Brain microvascular endothelial cell (primary cell): ENCODE measurements around the gene PARS2.
"Not testable (repeated sequence)": the region's sequence is repeated elsewhere in the genome, so short reads cannot be mapped to it uniquely, and the experiment has no call there.

Experiments used
- DNase-seq: peaks from one replicate; pipeline ENCODE4 v3.0.0-alpha.2; 2020
- H3K27ac ChIP-seq: fragments of 250-450 bp; sonication (Bioruptor Pico); 2 replicates; pipeline ENCODE4 v1.5.1; 2020; ENCODE audit warnings: mild to moderate bottlenecking, moderate library complexity
- H3K27me3 ChIP-seq: fragments of 250-450 bp; sonication (Bioruptor Pico); replicated peaks from 2 replicates; pipeline ENCODE4 v1.5.1; 2020; ENCODE audit warnings: mild to moderate bottlenecking
- H3K36me3 ChIP-seq: fragments of 250-450 bp; sonication (Bioruptor Pico); replicated peaks from 2 replicates; pipeline ENCODE4 v1.5.1; 2020; ENCODE audit warnings: mild to moderate bottlenecking
- H3K4me3 ChIP-seq: 2 replicates; pipeline ENCODE4 v1.5.1; 2011; ENCODE audit warnings: low read depth, mild to moderate bottlenecking, control low read depth, low read length, moderate library complexity
- in situ Hi-C: cut with HindIII; loops from 2 replicates; pipeline ENCODE4 v1.10.0; 2017; ENCODE audit warnings: low sequenced_read_pairs, low pct_ligation_motif_present
- TF ChIP-seq, protein P1 (sequence below): IDR thresholded peaks from 2 replicates; pipeline ENCODE4 v1.5.1; 2011; ENCODE audit warnings: low read depth, mild to moderate bottlenecking, moderate library complexity, low read length, control low read depth, inconsistent platforms; ENCODE audit errors: missing control alignments

Gene PARS2

DNA sequence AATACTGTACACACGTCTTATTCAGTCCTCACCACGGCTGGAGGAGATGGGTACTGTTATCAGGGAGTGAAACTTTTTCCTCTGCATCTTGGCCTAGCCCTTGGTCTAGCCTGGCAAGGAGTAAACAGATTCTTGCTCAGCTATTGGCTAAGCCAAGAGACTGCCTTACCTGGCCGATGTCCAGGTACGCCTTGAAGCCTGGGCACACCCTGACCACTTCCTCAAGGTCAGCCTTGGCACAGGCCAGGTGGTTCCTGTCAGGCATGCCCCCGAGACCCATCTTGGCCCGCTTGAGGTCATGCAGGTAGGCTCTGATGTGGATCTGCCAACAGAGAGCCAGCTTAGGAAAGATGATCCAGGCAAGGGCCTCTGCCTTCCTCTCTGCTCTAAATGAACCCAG lies 17.8 kb upstream of the PARS2 start:
- peaks cover 19% of the 10 kb centered on the region for H3K27me3 ChIP-seq
- no peak overlapping the region for H3K27ac ChIP-seq
- DNase-seq = no peak
- H3K4me3 ChIP-seq = no peak overlapping the region
- in situ Hi-C loops = no loop called here
- H3K36me3 ChIP-seq = no peaks in the 10 kb centered on the region
- TF ChIP-seq, protein P1, sequence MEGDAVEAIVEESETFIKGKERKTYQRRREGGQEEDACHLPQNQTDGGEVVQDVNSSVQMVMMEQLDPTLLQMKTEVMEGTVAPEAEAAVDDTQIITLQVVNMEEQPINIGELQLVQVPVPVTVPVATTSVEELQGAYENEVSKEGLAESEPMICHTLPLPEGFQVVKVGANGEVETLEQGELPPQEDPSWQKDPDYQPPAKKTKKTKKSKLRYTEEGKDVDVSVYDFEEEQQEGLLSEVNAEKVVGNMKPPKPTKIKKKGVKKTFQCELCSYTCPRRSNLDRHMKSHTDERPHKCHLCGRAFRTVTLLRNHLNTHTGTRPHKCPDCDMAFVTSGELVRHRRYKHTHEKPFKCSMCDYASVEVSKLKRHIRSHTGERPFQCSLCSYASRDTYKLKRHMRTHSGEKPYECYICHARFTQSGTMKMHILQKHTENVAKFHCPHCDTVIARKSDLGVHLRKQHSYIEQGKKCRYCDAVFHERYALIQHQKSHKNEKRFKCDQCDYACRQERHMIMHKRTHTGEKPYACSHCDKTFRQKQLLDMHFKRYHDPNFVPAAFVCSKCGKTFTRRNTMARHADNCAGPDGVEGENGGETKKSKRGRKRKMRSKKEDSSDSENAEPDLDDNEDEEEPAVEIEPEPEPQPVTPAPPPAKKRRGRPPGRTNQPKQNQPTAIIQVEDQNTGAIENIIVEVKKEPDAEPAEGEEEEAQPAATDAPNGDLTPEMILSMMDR = no peak

DNA sequence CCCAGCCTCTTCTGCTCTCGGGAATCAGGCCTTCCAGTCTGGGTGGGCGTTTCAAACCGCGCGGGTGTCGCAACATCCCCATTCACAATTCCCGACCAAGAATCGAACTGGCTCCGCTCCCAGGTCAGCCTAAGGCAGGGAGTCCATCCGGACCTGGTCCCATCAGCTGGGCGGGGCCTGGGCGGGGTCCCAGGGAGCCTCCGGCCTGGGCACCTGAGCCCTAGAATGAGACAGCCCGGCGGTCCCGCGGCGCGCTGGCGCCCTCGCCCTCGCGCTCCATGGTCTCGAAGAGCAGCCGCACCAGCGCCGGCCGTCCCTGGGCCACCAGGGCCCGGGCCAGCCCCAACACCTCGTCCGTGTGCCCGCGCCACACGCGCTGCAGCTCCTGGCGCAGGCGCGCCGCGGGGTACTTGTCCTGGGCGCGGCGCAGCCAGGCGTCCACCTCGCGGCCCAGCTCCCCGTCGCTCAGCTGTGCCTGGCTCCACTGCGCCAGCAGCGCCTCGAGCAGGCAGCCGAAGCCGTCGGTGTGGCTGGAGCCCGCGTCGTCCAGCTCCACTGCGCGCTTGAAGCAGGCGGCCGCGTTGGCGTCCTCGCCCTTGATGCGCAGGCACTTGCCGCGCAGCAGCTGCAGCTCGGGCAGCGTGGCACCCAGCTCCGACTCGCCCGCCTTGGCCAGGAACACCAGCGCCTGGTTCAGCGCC lies 16.9 kb upstream of the PARS2 start:
- H3K27me3 ChIP-seq = peaks cover 19% of the 10 kb centered on the region
- H3K27ac ChIP-seq = no peak overlapping the region
- no peaks in the 10 kb centered on the region for H3K36me3 ChIP-seq
- H3K4me3 ChIP-seq = no peak overlapping the region
- DNase-seq = no peak
- TF ChIP-seq, protein P1 = no peak
- in situ Hi-C loops = no loop called here

DNA sequence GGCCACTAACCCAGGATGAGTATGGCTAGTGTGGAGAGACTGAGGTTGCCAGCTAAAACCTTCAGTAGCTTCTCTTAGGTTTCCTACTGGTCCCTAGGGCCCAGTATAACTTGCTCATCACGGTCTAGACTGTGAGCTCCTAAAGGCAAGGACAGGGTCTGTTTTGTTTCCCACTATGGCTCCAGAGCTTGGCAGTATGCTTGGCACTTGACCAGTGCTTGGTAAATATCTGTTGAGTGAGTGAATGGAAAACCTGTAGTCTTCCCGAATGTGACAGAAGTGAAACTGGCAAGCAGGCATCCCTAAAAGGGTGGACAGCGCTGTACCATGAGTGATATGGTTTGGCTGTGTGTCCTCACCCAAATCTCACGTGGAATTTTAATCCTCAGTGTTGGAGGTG lies 13.1 kb upstream of the PARS2 start:
- Histone ChIP-seq H3K36me3 (no peaks in the 10 kb centered on the region), H3K27me3 (peaks cover 19% of the 10 kb centered on the region), H3K27ac (no peak overlapping the region), H3K4me3 (no peak overlapping the region)
- TF ChIP-seq, protein P1 = no peak
- no peak for DNase-seq
- in situ Hi-C loops = no loop called here

DNA sequence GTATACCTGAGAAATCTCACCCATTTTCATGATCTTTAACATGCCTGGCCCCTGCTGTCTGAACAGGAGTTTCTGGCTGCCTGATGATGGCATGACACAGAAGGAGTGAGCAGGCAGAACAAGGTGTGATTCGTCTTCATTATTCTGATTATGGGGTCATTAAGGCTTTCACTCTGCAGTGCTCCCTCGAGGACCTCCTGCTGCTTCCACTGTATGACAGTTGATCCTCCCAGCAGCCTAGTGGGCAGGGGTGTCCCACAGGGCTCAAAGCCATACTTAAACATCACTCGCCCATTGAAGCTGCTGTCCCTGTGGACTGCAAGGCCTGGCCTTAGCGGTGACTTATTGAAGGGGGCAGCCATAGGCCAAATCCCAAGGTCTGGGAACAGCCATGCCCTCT lies 12.7 kb upstream of the PARS2 start:
- H3K27me3 ChIP-seq = peaks cover 15% of the 10 kb centered on the region
- in situ Hi-C loops = no loop called here
- DNase-seq = no peak
- H3K27ac ChIP-seq = no peak overlapping the region
- no peaks in the 10 kb centered on the region for H3K36me3 ChIP-seq
- H3K4me3 ChIP-seq = no peak overlapping the region
- TF ChIP-seq, protein P1 = no peak

DNA sequence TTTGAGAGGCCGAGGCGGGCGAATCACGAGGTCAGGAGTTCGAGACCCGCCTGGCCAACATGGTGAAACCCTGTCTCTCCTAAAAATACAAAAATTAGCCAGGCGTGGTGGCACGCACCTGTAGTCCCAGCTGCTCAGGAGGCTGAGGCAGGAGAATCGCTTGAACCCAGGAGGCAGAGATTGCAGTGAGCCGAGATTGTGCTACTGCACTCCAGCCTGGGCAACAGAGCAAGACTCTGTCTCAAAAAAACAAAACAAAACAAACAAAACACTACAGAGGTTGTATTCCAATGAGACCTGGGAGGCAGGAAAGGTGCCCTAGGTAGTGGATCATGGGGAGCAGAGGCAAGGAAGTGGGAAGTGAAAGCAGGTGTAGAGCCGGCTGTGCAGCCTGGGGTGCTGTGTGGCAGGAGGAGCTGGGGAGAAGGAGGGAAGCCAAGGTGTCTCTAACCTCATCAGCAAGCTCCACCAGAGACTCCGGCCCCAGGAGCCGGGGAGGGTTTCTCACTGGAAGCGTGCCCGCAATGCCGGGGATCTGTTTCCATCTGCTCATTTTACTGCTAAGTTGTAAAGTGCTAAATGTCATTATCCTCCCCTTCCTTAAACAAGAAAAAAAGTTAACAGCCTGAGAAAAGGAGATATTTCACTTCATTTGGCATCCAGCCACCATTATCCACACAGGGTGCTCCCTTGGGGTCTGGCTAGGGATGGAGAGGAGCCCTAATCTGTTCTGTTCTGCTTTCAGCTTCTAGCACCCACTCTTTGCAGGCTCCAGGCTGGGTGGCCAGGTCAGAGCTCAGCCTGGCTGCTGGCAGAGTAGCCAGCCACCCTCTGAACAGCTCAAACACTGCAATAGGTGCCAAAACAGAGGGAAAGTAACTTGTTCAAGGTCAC lies 11.8 kb upstream of the PARS2 start:
- H3K27ac ChIP-seq, DNase-seq, H3K4me3 ChIP-seq, in situ Hi-C loops, H3K27me3 ChIP-seq, H3K36me3 ChIP-seq: not testable (repeated sequence)

DNA sequence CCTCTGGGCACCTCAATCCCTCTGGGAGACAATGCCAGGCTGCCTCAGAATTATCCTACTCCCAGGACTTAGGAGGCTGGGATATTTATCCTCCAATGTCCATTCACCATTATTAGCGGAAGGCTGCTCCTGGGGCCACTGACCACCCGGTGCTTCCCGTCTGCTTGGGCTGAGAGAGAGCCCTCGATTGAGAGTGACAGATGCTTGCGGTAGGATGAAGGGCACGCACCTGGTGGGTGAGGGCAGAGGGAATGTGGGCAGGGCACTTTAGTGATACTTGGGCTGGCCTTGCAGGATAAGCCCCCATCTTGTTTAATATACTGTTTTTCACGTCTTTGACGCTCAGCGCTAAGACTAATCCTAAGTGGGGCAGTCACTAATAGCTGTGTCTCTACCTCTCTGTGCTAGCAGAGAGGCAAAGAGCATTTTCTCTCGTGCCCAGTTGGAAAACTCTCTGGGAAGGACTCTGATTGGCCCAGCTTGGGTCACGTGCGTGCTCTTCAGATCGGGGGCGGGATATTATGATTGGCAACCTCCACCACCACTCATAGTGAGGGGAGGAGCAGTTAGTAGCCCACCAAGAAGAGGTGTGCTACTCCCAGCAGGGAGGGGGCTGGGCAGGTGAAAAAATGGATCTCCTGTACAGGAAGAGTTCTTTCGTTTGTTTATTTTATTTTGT lies 10.6 kb upstream of the PARS2 start:
- in situ Hi-C loops = no loop called here
- Histone ChIP-seq H3K4me3 (no peak overlapping the region), H3K36me3 (no peaks in the 10 kb centered on the region), H3K27ac (no peak overlapping the region), H3K27me3 (no peaks in the 10 kb centered on the region)
- TF ChIP-seq, protein P1 = no peak
- DNase-seq = peak; percentile 6
